GM08714 (cell line): Measurements from ENCODE around the gene PRKAR1B.

Source experiments
- H3K4me3 ChIP-seq: fragments of 200-500 bp; sonication (Bioruptor generic); 2 replicates; pipeline ENCODE4 v1.5.1; 2014; ENCODE audit warnings: mild to moderate bottlenecking, low read length, inconsistent platforms
- ZNF274 ChIP-seq: IDR thresholded peaks from 2 replicates; pipeline ENCODE4 v1.6.1; 2012; ENCODE audit warnings: mild to moderate bottlenecking, low read depth, low read length

Gene PRKAR1B

DNA sequence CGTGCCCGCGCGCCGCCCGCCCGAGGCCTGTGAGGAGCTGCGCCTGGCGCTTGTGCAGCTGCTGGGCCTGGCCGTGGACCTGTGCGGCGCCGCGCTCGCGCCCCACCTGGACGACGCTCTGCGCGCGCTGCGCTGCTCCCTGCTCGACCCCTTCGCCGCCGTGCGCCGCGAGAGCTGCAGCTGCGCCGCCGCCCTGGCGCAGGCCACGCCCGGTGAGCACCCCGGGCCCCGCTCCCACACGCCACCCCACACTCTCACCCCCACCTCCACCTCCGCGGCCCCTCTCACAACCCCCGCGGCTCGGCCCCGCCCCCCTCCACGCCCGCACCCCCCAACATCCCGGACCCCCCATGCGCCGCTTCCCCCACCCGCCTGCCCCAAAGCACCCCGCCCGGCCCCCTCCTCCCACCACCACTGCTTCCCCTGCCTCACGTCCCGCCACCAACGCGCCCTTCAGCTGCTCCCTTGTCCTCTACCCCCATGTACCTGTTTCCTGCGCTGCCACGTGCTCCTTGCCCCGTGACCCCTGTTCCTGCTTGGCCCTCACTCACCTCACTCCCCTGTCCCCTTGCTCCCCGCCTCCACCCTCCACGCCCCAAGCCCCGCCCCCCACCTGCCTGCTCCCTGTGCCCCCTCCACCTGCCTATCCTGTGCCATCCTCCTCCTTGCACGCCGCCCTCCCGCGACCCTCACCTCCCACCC is at the start of gene PRKAR1B:
PRKAR1B (minus strand) TSS at position 178 of the 702 bp plus-strand sequence. CDS start 15,776 bp downstream, outside the sequence.
- H3K4me3 ChIP-seq, result peak within 1 kb of the TSS; percentile 75
- no peak for TF ChIP-seq ZNF274

DNA sequence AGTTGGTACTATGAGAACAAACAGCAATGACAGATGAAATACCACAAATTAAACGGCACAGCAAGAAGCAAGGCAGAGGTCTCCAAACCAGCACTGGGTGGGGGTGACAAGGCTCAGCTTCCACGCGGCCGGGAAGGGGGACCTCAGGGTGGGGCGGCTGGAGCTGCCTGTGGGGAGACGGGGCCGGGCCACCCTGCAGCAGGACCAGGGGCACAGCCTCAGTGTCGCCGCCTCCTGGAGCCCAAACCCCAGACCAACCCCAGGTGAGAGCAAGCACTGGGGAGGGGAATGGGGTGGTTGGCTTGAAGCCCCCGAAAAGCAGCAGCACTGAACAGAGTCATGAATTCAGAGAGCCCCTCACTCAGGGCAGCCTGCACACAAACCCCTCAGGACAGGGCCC is 49.3 kb upstream of the PRKAR1B start:
- H3K4me3 ChIP-seq, result no peak overlapping the region
- no peak for TF ChIP-seq ZNF274

DNA sequence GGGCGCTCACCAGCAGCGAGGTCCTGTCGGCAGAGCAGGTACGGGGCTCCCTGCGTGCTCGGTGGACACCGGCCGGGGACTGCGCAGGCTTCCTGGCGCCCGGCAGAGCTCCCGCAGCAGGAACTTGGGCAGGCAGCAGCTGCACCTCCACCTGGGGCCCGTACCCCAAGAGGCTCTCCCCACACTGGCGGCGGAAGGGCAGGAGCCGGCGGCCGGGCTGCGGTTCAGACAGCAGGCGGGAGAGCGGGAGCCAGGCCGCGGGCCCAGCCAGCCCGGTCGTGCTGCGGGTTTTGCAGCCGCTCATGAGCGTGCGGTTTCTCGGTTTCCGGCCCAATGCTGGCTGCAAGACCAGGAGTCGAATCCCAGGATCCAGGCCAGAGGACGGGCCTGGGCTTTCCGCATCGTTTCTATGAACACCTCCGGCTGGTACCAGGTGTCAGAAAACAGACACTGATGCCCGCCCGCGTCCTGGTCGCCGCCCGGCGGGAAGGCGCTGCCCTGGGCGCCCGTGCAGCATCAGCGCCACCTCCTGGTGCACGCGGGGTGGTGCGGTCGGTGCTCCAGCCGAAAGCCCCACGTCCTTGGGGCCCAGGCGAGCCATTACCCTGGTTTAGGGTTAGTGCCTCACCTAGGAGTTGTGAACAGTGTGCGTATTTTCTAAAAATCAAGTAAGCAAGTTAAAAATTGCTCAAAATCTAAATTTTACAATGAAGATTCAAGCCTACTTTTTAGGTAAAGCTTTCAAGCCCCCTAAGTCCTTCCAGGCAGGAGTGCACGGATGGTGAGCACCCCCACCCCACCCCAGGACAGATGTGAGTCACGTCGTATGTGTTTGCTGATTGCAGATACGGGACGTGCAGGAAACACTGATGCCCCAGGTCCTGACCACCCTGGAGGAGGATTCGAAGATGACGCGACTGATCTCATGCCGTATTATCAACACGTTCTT is 47.4 kb upstream of the PRKAR1B start:
- no peak for TF ChIP-seq ZNF274

DNA sequence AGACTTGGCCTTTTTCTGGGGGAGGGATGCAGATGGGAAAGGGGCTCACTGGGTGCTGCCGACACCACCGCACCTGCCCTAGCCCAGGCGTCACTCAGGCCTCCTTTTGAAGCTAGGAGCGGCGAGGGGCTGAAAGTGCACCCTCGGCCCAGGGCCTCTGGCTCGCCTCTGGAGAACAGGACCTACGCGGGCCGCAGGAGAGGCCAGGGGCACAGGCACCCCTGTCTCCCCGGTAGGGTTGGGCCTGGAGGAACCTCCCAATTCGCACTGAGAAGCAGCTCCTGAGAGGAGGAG is 46.5 kb upstream of the PRKAR1B start:
- H3K4me3 ChIP-seq, result no peak overlapping the region
- no peak for TF ChIP-seq ZNF274

More for the DNA sequence above, 47.4 kb upstream of the PRKAR1B start:
- no peak overlapping the region for H3K4me3 ChIP-seq

DNA sequence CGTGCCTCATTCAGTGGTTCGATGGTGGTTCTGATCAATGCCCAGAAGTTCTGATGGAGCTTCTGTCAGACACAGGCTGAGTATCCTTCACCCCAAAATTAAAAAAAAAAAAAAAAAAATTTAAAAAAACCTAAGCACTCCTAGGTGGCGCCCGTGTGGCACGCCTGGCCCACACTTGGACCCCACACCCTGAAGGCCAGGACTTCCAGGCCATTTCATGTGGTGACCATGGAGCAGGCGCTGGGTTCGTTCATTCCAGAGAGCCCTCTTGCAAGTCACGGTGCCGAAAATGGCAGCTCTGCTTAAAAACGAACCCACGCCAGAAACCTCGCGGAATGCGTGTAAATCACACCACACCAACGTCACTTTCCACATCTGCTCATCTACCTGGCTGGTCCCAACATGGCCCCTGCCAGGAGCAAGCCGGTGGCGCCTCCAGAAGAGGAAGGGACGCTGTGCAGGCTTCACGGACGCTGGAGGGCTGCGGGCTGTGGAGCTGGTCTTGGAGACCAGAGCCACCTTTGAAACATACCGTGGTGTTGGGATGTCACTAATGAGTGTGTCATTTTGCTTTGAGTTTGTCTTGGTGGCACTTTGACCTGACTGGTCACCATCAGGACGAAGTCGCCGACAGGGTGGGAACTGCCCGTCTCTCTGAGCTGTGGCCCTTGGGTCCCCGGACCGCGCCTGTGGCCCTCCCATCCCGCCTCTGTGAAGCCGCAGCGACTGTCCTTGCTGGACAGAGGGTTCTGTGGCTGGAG is 46.0 kb upstream of the PRKAR1B start:
- no peak overlapping the region for H3K4me3 ChIP-seq
- TF ChIP-seq ZNF274, result no peak

DNA sequence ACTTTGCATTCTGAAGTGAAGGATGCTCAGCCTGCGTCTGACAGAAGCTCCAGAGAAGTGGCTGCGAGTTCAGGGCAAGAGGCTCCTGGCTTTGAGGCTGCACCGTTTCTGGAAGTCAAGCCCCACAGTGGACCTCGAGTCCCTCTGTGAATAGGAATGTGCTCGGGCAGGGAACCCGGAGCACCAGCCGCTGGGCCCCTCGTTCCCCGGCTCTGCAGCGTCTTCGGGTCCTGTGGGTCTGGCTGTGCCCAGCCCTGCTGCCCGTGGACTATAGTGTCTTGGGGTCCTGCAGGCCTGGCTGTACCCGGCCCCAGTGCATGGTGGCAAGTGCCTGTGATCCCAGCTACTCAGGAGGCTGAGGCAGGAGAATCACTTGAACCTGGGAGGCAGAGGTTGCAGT is 45.3 kb upstream of the PRKAR1B start:
- H3K4me3 ChIP-seq, result no peak overlapping the region
- TF ChIP-seq ZNF274, result no peak

DNA sequence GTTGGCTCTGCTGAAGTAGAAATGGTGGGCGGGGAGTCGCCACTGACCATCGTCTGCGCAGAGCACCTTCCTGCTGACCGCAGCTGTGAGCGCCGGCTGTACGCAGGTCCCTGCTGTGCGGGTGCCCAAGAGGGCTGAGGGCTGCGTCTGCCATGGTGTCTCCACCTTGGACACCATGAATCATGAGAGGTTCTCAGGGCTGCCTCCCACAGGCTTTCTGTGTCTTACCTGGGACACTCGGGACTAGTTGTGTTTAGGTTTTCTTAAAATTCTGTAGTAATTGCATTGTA is 44.9 kb upstream of the PRKAR1B start:
- H3K4me3 ChIP-seq, result no peak overlapping the region
- no peak for TF ChIP-seq ZNF274

DNA sequence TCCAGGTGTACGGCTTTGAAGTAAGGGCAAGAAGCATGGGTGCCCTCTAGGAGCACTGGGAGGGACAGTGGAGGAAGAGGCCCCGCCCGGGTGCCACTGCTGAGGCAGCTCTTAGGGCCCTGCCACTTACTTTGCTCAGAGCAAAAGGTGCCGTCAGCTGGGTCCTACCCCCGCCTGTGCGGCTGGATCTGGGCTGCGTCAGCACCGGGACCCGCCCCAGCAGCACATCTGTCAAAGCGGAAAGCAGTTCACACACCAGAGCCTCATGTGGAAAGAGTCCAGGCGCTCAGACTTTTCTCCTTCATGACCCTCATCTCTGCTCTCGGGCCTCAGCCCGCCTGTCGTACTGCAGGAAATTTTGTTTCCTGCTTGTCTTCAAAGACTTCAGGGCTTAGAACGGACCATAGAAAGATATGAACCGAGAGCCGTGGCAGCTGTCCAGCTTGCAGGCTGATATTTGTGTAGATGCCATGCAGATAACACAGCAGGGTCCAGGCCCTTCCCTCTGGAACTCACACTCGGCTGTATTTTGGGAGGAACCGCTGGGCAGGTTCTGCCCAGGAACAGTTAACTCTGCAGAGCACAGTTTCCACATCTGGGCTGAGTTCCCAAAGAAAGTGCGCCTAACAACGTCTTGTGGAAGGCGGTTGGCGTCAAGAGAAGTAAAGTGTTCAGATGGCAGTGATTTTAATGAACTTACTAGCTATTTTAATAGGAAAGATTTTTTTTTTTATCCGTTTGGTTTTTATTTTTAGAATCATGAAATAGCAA is 44.3 kb upstream of the PRKAR1B start:
- no peak for TF ChIP-seq ZNF274
- H3K4me3 ChIP-seq, result no peak overlapping the region

DNA sequence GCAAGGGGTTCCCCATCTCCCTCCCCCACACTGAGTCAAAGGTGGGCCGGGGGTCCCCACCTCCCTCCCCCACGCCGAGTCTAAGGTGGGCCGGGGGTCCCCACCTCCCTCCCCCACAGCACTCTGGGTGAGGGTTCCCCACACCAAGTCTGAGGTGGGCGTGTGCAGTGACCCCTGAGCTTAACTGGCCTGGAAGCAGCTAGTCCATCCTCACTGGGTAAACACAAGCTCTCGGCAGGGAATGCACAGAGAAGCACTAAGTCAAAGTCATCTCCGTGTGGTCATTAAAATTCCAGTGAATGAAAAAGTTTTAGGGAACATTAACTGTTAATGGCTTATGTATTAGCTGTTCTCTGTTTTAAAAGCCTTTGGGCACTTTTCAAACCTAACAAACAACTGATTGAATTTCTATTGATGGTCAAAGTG is 43.7 kb upstream of the PRKAR1B start:
- H3K4me3 ChIP-seq, result no peak overlapping the region
- no peak for TF ChIP-seq ZNF274

DNA sequence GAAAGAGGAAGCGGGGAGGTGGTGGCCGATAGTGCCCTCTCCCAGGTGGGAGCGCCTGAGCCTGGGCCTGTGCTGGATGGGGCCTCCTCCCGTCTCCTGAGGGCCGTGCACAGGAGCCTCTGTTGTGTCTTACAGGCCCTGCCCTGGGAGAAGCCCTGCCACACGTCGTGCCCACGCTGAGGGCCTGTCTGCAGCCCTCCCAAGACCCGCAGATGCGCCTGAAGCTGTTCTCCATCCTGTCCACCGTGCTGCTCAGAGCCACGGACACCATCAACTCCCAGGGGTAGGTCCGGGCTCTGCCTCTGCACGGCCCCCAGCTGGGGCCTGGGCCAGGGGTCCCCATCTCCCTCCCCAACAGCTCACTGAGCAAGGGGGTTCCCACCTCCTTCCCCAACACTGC is 43.3 kb upstream of the PRKAR1B start:
- TF ChIP-seq ZNF274, result no peak
- no peak overlapping the region for H3K4me3 ChIP-seq

DNA sequence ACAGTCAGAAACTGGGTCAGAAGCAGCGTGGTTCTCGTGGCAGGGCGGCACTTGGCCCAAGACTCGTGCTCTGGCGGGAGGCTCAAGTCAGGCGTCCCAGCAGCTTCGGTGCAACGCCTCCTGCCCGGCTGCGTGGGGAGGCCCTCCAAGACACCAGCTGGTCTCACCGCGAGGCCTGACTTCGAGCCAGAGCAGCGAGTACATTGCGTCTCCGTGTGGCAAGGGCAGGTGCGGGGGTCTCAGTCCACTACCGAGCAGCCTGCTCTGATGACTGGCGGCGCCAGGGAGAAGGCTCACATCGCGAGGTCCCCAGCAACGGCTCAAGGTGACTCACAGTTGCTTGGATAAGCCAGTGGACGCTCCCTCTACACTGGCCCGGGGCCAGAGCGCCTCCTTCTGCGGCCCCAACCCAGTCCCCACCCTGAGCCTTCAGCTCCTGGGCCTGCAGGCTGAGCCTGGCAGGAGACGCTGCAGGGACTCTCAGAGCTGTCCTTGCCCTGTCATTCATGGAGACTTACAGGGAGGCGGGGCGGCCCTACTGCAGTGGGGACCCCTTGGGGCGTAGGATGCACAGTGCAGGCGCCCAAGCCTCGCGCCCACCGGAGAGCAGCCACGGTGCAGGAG is 41.9 kb upstream of the PRKAR1B start:
- no peak for TF ChIP-seq ZNF274

DNA sequence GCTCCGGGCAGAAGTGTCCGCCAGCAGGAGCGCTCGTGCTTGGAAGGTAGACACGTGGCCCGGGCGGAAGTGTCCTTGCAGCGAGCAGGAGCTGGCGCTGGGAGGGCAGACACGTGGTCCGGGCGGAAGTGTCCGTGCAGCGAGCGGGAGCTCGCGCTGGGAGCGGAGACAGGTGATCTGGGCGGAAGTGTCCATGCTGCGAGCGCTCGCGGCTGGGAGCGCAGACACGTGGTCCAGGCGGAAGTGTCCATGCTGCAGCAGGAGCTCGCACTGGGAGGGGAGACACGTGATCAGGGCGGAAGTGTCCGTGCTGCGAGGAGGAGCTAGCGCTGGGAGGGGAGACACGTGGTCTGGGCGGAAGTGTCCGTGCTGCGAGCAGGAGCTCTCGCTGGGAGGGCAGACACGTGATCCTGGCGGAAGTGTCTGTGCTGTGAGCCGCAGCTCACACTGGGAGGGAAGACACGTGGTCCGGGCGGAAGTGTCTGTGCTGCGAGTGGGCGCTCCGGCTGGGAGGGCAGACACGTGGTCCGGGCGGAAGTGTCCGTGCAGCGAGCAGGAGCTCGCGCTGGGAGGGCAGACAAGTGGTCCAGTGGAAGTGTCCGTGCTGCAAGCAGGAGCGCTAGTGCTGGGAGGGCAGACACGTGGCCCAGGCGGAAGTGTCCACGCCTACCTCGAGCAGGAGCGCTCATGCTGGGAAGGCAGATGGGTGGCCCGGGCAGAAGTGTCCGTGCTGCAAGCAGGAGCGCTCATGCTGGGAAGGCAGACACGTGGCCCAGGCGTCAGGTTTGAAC is 41.1 kb upstream of the PRKAR1B start:
- H3K4me3 ChIP-seq, result no peak overlapping the region
- TF ChIP-seq ZNF274, result no peak

More for the DNA sequence above, 41.9 kb upstream of the PRKAR1B start:
- no peak overlapping the region for H3K4me3 ChIP-seq

DNA sequence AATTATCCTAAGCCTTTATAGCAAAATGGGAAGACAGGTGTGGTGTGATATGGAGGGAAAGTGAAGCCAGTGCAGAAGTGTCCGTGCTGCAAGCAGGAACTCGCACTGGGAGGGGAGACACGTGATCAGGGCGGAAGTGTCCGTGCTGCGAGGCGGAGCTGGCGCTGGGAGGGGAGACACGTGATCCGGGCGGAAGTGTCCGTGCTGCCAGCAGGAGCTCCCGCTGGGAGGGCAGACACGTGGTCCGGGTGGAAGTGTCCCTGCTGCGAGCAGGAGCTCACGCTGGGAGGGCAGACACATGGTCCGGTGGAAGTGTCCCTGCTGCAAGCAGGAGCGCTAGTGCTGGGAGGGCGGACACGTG is 40.5 kb upstream of the PRKAR1B start:
- no peak overlapping the region for H3K4me3 ChIP-seq
- TF ChIP-seq ZNF274, result no peak

DNA sequence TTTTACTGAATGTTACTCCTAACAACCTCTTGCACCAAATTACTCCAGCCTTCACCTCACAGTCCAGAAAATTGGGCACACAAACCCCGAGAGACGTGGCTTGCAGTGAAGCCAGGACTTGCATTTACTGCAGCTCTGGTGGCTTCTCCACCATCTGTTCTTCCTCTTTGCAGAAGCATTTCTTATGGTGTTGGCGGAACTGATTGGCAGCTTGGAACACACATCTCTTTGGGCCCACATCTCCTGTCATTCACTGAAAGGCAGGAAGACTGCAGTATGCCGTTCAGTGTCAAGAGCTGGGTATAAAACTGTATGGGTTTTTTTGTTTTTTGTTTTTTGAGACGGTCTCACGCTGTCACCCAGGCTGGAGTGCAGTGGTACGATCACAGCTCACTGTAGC is 38.3 kb upstream of the PRKAR1B start:
- no peak for TF ChIP-seq ZNF274
- H3K4me3 ChIP-seq, result no peak overlapping the region
